NOMO-1 treated with DMSO at 0.1 percent for 48 hours (cell line): ENCODE results near the gene LAPTM4A.

Experiments used
- DNase-seq: peaks from one replicate; lab custom pipeline; 2025; ENCODE audit not compliant: unreplicated experiment; lab: John Stamatoyannopoulos, UW

LAPTM4A gene

GRCh38 chr2:19988600-19988999 lies 62.8 kb downstream of the LAPTM4A start:
- no peak for DNase-seq

GRCh38 chr2:19987936-19988335 lies 63.5 kb downstream of the LAPTM4A start:
- peak; percentile 59 for DNase-seq
